ENCODE data around the gene GOLGA8A.

GOLGA8A gene

GRCh38 chr15:34473840-34474239 is 36.2 kb upstream of the GOLGA8A start:
- no peaks in the 10 kb centered on the region for H3K79me2 ChIP-seq (ENCODE audit: insufficient read depth, low read length)
- no peak for TF ChIP-seq EZH2phosphoT487 (IDR thresholded peaks at IDR 0.05; ENCODE audit: borderline replicate concordance)
- TF ChIP-seq, protein P1, sequence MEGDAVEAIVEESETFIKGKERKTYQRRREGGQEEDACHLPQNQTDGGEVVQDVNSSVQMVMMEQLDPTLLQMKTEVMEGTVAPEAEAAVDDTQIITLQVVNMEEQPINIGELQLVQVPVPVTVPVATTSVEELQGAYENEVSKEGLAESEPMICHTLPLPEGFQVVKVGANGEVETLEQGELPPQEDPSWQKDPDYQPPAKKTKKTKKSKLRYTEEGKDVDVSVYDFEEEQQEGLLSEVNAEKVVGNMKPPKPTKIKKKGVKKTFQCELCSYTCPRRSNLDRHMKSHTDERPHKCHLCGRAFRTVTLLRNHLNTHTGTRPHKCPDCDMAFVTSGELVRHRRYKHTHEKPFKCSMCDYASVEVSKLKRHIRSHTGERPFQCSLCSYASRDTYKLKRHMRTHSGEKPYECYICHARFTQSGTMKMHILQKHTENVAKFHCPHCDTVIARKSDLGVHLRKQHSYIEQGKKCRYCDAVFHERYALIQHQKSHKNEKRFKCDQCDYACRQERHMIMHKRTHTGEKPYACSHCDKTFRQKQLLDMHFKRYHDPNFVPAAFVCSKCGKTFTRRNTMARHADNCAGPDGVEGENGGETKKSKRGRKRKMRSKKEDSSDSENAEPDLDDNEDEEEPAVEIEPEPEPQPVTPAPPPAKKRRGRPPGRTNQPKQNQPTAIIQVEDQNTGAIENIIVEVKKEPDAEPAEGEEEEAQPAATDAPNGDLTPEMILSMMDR (conservative IDR thresholded peaks at IDR 0.05; ENCODE audit: low read length): no peak

DNA sequence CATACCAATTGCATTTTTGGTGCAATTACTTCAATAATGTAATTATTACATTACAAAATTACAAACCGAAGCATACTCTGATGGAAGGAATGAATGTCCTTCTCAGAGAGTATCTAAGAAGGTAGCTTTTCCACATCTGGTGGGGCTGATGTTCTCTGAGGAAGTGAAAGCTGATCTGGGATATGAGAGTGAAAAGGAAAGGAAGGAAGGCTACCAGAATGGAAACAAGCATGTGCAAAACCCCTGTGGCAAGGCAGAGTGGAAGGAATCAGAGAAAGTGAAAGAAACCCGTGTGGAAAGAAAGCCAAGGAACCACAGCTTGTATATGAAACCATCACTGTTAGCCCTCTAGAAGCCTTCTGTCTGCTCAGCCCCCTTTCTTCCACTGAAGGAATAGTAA is 35.3 kb upstream of the GOLGA8A start:
- H3K79me2 ChIP-seq (ENCODE audit: insufficient read depth, low read length): no peaks in the 10 kb centered on the region
- H3K9me2 ChIP-seq (replicated peaks; ENCODE audit: low read depth, low read length): no peaks in the 10 kb centered on the region
- no peaks in the 10 kb centered on the region for H3F3A ChIP-seq (ENCODE audit: low read depth)
- H3K36me3 ChIP-seq (ENCODE audit: insufficient read depth, low read length): no peaks in the 10 kb centered on the region
- no peak overlapping the region for H3K4me2 ChIP-seq (ENCODE audit: low read depth, low read length, poor library complexity, severe bottlenecking)
- H4K20me1 ChIP-seq (ENCODE audit: insufficient read depth, low read length, poor library complexity, severe bottlenecking): no peaks in the 10 kb centered on the region
- H3K4me1 ChIP-seq (ENCODE audit: insufficient read depth, low read length, poor library complexity, severe bottlenecking): no peaks in the 10 kb centered on the region
- no peaks in the 10 kb centered on the region for H3K9me3 ChIP-seq (ENCODE audit: insufficient read depth, low read depth, low read length)
- H3K9ac ChIP-seq (ENCODE audit: low read depth, low read length, poor library complexity, severe bottlenecking): no peak overlapping the region
- no peak overlapping the region for H3K4me3 ChIP-seq (ENCODE audit: low read length, poor library complexity, severe bottlenecking)
- H3K27me3 ChIP-seq (ENCODE audit: insufficient read depth, low read length, poor library complexity, severe bottlenecking): no peaks in the 10 kb centered on the region
- TF ChIP-seq, protein P1 (conservative IDR thresholded peaks at IDR 0.05; ENCODE audit: low read length): no peak
- TF ChIP-seq EZH2phosphoT487 (IDR thresholded peaks at IDR 0.05; ENCODE audit: borderline replicate concordance): no peak
- H2AFZ ChIP-seq (ENCODE audit: low read length): no peak overlapping the region

More at GRCh38 chr15:34473840-34474239, 36.2 kb upstream of the GOLGA8A start:
- Histone ChIP-seq H3K36me3 (ENCODE audit: insufficient read depth, low read length) (no peaks in the 10 kb centered on the region), H4K20me1 (ENCODE audit: insufficient read depth, low read length, poor library complexity, severe bottlenecking) (no peaks in the 10 kb centered on the region), H3K4me2 (ENCODE audit: low read depth, low read length, poor library complexity, severe bottlenecking) (no peak overlapping the region), H3K9ac (ENCODE audit: low read depth, low read length, poor library complexity, severe bottlenecking) (no peak overlapping the region), H3K4me1 (ENCODE audit: insufficient read depth, low read length, poor library complexity, severe bottlenecking) (no peaks in the 10 kb centered on the region), H3K27me3 (ENCODE audit: insufficient read depth, low read length, poor library complexity, severe bottlenecking) (no peaks in the 10 kb centered on the region), H3K9me3 (ENCODE audit: insufficient read depth, low read depth, low read length) (no peaks in the 10 kb centered on the region), H3F3A (ENCODE audit: low read depth) (no peaks in the 10 kb centered on the region), H2AFZ (ENCODE audit: low read length) (no peak overlapping the region), H3K4me3 (ENCODE audit: low read length, poor library complexity, severe bottlenecking) (no peak overlapping the region), H3K9me2 (replicated peaks; ENCODE audit: low read depth, low read length) (no peaks in the 10 kb centered on the region)

DNA sequence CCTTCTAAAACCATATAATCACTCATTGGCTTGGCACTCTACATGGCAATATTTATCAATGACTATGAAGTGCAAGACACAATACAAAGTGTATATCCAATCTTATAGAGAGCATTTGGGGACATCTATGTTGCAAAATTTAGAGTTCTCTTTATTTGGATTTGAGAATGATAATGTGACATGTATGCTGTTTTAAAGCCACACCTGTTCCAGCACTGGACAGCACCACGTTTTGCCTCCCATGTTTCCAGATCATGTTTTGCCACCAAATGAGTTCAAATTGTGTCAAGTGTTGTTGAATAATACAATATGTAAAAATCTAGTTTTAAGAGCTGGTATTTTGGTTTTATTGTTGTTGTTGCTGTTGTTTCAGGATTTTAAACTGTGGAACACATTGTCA is 33.3 kb upstream of the GOLGA8A start:
- no peak for TF ChIP-seq EZH2phosphoT487 (IDR thresholded peaks at IDR 0.05; ENCODE audit: borderline replicate concordance)
- TF ChIP-seq, protein P1 (conservative IDR thresholded peaks at IDR 0.05; ENCODE audit: low read length): no peak
- Histone ChIP-seq H3K9me3 (ENCODE audit: insufficient read depth, low read depth, low read length) (no peaks in the 10 kb centered on the region), H3F3A (ENCODE audit: low read depth) (no peaks in the 10 kb centered on the region), H3K36me3 (ENCODE audit: insufficient read depth, low read length) (no peaks in the 10 kb centered on the region), H4K20me1 (ENCODE audit: insufficient read depth, low read length, poor library complexity, severe bottlenecking) (no peaks in the 10 kb centered on the region), H3K27me3 (ENCODE audit: insufficient read depth, low read length, poor library complexity, severe bottlenecking) (no peaks in the 10 kb centered on the region), H2AFZ (ENCODE audit: low read length) (no peak overlapping the region), H3K4me2 (ENCODE audit: low read depth, low read length, poor library complexity, severe bottlenecking) (no peak overlapping the region), H3K4me3 (ENCODE audit: low read length, poor library complexity, severe bottlenecking) (no peak overlapping the region), H3K79me2 (ENCODE audit: insufficient read depth, low read length) (no peaks in the 10 kb centered on the region), H3K9ac (ENCODE audit: low read depth, low read length, poor library complexity, severe bottlenecking) (no peak overlapping the region), H3K4me1 (ENCODE audit: insufficient read depth, low read length, poor library complexity, severe bottlenecking) (no peaks in the 10 kb centered on the region), H3K9me2 (replicated peaks; ENCODE audit: low read depth, low read length) (no peaks in the 10 kb centered on the region)

All from Loucy (cell line).